LoVo (cell line): ENCODE results near the gene SAMD14.

Source experiments
- DNase-seq: peaks from one replicate; pipeline ENCODE4 v3.0.0-alpha.2; 2016; ENCODE audit warnings: low spot score

Gene SAMD14

DNA sequence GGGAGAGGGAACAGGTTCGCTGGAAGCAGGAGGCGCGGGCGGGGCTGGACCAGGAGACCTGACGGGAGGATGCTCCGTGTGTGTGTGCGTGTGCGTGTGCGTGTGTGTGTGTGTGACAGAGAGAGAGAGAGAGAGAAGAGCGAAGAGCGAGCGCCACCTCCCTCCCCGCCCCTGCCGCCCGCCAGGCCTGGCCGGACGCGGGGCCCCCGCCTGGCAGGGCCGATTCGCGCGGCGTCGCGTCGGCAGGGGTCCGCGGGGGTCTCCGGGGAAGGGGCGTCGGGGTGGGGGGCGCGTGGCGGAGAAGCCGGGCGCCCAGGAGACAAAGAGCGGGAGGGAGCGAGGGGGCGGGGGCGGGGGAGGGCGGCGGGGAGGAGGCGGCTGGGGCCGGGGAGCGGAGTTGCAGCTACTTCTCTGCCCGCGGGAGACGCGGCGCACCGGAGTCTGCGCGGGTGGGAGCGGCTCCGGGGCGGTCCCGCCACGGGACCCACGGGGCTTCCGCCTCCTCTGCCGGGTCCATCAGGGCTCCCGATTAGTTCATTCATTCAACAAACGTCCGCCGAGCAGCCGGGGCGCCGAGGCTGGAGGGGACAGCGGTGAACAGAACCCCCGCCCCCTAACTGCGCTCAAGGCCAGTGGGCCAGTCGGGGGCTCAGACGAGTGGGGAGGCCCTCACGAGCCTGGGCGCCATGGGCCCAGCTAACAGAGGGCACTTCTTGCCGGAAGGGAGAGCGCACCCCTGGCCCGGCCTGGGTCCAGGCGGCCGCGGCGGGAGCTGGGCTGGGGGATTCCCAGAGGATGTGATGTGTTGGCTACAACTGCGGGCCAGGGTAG is at the start of gene SAMD14:
TSS of gene SAMD14 (minus strand) at position 433 of the 831 bp plus-strand sequence. CDS start 5,201 bp downstream, outside the sequence.
- no peak for DNase-seq

DNA sequence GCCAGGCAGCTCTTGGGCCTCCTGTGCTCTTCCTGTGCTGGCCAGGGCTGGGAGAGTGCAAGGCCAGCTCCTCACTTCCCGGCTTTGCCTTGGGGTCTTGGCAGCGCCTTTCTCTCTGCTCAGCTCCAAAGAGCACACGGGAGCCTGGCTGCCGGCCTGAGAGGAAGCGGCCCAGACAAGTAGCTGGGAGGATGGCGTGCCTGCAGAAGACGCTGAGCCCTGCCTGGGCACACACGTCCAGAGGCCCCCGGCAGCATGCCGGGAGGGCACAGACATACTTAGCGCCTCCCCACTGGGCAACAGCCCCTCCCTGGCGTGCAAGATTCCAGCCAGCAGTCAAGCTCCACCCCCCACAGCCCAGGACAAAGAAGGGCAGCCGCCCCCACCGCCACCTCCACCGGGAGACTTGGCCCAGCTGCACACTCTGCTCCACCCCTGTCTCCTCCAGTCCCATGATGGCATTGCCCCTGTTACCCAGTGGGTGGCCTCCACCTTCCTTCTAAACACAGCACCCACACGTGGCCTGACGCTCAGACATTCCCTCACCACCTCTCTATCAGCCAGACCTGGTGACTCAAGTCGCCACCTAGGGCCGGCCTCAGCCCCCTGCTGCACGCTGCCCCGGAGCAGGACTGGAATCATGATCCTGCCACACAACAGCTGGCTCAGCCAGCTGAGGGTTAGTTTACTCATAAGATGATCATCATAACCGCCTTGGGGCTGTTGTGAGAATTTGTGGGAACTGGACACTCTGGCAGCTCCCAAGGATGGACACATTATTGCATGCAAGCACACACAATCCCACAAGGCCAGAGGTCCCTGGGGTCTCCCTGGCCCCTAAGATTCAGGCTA is 48.2 kb upstream of the SAMD14 start:
- DNase-seq = peak; percentile 54

DNA sequence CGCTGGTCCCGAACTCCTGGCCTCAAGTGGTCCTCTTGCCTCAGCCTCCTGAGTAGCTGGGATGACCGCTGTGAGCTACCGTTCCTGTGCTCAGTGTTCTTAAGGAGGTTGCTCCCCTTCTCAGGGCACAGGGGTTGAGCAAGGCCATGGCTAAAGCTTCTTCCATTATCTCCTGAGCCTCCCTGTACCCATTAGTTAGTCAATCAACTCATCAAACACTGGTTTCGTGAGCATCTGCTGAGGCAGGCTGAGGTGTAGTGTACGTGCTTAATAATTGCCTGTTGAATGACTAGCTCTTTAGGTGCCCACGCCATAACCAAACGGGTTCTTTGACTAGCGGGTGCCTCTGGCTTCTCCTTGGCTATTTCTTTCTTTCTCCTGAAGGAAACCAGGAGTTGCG is 47.5 kb upstream of the SAMD14 start:
- DNase-seq = no peak

DNA sequence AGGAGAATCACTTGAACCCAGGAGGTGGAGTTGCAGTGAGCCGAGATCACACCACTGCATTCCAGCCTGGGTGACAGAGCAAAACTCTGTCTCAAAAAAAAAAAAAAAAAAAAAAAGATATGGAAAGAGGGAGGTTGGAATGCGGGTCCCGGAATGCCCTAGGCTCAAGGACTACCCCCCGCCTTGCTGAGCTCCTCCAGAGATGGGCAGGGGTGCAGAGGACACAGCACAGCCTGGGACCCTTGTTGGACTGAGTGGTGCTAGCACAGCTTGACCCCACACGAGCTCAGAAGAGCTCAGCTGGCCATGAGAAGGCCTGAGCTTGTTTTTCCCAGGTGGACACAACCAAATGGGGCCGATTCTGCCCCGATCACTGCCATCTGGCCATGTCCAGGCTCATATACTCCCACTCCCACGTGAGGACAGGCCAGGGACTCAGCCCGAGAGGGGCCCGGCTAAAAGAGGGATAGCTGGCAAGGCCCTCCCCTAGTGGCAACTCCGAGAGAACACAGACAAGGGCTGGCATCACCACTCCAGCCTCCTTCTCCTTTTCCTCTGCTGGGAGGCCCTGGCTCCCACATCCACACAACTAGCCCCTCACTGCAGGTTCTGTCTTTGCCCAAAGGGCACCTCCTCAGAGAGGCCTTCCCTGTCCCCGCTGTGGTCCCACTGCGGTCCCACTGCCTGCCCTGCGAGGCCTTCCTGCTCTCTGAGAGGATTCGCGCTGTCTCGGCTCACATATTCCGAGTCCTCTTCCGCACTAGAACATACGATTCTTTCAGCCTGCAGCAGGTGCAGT is 46.8 kb upstream of the SAMD14 start:
- no peak for DNase-seq

DNA sequence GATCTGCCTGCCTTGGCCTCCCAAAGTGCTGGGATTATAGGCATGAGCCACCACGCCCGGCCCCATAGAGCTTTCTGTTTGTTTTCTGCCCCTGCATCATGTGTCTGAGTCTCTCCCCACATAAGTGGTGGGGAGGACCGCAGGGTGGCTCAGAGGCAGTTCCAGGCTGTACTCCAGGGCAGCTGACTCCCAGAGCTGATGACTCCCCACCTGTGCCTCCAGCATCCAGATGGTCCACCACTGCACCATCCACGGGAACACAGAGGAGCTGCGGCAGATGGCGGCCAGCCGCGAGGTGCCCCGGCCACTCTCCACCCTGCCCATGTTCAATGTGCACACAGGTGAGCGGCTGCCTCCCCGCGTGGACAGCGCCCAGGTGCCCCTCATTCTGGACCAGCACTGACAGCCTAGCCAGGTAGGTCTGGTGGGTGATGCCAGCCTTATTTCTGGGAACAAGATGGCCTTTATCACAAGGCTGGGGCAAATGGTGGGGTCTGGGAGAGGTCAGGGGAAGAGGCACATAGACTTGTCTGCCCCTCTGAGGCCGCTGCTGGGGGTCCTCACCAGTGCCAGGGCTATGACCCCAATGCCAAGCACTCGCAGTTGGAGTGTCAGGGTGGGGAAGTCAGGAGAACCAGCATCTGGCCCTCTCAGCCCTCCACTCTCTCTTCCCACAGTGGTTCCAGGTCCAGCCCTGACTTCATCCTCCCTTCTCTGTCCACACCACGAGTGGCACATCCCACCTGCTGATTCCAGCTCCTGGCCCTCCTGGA is 45.3 kb upstream of the SAMD14 start:
- DNase-seq = no peak

DNA sequence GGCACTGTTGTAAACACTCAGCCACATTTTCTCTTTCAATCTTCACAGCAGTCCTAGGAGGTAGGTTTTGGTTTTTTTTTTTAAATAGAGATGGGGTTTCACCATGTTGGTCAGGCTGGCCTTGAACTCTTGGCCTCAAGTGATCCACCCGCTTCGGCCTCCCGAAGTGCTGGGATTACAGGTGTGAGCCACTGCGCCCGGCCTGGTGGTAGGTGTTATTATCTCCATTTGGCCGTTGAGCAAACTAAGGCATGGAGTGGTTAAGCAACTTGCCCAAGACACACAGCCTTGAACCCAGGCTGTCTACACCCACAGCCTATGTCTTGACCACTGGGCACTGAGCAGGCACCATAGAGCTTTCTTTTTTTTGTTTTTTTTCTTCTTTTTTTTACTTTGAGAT is 44.5 kb upstream of the SAMD14 start:
- no peak for DNase-seq

DNA sequence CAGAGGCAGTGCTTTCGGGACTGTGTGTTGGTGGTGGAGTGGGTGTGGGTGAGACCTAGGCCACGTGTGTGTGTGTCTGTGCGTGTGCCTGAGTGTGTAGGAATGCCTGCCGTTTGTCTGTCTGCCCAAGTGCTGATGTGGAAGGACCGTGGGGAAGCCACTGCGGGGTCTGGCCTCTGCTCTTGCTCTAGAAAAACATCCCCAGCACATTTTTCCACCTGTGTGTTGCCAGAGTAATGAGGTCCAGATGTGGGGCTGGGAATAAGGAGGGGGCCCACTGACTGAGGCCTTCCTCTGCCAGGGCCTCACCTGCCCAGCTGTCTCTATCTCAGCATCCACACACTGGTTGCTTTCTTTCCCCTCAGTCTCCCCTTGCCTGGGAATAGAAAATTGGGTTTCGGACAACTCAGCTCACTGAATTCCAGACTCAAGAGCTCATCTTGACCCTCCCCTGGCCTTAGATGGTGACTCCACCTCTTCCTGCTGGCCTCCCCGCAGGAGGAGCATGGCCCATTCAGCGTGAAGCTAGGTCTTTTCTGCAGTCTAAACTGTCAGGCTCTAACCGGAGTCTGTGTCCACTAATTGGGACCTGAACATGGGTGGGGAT is 43.5 kb upstream of the SAMD14 start:
- no peak for DNase-seq

DNA sequence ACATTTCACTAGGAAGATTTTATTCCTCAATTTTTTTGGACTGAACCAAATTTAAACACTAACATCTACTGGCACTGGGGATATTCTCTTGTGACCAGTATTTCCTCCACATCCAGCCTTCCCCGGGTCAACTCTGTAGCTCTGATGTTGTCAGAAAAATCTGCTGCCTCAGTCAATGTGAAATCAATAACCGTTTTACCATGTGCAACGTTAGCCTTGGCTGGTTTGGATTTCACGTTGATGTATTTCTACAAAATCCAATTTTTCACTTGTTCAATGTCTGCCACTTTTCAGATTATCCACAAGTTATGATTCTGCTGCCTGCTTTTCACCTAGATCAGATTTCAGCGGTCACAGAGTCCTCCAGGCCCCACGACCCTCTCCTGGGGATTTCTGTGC is 43.0 kb upstream of the SAMD14 start:
- DNase-seq = no peak

DNA sequence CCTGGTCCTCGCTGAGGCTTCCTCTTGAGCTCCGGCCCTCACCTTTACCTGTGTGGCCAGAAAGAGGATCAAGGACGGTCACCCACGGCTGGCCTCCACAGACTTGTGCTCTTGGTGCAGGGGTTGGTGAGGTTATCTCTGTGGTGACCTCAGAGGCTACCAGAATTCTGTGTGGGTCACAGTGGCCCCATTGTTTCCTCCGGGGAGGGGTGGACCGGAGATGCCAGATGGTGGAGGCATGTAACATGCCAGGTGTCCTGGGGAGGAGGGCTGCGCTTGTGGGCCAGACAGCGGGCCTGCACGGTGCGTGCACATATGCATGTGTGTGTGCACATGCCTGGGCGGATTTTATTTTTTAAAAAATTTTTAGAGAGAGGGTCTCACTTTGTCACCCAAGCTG is 42.2 kb upstream of the SAMD14 start:
- no peak for DNase-seq

DNA sequence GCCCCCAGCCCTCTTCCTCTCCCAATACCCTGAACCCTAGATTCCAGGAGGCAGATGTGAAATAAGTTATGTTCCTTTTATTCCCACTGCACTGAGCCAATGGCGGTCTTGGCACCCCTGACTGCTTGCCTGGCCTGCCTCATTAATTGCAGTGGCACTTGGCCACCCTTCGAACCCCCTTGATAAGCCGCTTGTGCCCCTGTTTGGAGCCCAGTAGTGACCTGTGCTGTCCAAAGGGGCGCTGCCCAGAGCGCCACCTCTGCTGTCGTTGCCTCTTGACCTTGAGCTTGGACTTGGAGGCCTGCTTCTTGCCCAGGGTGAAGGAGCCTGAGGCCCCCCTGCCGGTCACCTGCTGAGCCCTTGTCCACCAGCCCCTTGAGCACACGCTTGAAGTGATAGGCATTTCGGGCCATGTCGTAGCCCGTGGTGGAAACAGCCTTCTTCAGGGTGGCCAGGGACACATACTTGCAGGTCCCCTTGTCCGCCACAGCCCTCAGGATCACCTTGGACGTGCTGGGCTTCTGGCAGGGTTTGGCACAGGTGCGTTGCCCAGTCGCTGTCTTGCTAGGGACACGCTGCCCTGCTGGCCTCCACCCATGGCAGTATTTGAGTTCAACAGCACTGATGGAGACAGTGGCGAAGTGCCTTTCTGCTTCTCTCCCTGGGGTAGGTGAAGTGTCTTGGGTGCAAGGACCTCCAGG is 41.6 kb upstream of the SAMD14 start:
- DNase-seq = no peak

DNA sequence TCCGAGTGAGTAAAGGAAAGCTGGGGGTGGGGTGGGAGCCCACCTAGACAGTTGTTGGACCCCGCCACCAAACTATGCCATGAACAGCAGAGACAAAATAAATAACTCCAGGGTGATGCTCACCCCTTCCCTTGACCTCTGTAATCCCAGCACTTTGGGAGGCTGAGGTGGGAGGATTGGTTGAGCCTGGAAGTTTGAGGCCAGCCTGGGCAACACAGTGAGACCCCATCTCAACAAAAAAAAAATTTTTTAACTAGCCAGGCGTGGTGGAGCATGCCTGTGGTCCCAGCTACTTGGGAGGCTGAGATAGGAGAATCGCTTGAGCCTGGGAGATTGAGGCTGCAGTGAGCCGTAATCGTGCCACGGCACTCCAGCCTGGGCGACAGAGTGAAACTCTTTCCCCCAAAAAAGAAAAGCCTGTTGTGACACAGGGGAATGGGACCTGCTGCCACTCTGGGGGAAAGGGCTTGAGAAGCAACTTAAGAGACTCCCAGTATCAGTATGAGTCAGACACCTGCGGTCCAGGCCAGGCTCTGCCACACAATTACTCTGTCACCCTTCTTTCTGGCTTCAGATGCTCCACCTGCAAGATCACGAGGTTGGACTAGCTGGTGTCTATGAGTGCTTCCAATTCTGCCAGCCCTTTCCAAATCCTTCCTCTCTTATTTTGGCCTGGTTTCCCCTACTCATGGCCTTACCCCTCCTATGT is 40.9 kb upstream of the SAMD14 start:
- peak; percentile 3 for DNase-seq

DNA sequence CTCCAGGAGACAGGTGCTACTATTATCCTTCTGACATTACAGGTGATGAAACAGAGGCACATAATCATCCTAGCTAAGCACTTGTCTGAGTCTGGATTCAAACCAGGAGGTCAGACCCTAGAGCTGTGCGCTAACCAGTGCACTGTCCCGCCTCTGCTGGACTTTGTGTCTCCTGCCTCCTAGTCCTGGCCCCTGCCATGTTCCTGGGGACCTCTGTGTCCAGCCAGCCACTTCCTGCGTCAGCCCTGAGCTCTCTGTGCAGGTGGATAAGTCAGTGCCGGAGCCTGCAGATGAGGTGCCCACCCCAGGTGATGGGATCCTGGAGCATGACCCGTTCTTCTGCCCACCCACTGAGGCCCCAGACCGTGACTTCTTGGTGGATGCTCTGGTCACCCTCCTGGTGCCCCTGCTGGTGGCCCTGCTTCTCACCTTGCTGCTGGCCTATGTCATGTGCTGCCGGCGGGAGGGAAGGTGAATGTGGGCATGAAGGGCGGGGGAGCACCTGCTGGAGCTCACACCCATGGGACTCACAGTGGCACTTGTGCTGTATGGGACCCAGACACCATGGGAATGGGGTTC is 40.0 kb upstream of the SAMD14 start:
- DNase-seq = no peak

DNA sequence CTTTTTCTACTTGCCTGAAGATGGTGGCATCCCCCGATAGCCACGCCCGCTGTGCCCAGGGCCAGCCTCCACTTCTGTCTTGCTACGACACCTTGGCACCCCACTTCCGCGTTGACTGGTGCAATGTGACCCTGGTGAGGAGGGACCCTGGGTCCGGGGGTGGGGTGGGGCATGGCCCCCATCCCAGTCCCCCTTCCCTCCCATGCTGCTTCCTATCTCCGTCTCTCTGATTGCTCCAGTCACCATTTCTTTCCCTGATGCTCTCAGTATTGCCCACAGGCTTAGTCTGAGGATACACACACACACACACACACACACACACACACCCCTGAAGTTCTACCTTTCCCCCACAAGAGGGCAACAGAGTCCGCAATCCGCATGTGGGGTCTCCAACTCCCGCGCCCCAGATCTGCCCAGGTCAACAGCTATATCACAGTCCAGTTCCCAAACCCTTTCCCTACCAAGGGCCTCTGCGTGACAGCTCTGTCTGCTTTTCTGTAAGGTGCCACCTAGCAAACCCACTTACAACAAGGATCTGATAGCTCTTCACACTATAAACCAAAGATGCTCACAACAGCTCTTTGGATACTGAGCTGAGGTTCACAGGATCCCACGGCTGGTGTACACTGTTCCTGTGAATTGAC is 39.3 kb upstream of the SAMD14 start:
- peak; percentile 40 for DNase-seq

DNA sequence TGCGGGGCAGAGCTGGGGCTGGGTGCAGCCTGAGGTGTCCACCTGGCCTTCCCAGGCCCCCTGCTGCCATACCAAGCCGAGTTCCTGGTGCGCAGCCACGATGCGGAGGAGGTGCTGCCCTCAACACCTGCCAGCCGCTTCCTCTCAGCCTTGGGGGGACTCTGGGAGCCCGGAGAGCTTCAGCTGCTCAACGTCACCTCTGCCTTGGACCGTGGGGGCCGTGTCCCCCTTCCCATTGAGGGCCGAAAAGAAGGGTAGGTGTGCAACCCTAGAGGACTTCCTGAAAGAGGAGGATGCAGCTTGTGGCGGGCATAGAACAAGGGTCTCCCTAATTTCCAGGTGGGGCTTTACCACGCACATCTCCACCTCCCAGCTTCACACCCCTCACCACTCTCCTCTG is 38.4 kb upstream of the SAMD14 start:
- DNase-seq = no peak

DNA sequence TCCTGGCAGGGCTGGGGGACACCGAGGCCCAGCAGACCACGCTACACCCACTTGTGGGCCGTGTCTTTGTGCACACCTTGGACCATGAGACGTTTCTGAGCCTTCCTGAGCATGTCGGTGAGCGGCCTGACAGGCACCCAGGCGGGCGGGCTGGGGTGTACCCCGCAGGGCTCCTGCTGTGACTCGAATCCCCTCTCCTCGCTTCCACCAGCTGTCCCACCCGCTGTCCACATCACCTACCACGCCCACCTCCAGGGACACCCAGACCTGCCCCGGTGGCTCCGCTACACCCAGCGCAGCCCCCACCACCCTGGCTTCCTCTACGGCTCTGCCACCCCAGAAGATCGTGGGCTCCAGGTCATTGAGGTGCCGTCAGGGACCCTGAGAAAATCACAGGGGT is 37.4 kb upstream of the SAMD14 start:
- no peak for DNase-seq

DNA sequence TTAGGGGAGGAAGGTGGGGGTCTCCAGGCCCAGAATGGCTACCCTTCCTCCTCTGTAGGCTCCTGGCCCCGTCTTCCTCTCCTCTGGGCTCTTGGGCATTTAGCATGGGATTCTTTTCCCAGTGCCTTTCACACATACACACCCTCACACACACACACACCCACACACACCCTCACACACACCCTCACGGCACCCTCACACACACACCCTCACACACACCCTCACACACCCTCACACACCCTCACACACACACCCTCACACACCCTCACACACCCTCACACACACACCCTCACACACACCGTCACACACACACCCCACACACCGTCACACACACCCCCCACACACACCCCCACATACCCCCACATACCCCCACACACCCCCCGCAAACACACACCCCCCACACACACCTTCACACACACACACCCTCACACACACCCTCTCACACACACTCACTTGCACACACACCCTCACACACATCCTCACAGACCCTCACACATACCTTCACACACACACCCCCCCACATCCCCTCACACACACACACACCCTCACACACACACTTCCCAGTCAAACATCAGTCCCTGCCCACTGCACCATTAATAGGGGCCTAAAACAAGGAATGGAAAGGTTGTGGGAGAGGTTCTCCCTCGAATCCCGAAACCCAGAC is 36.7 kb upstream of the SAMD14 start:
- DNase-seq = no peak

DNA sequence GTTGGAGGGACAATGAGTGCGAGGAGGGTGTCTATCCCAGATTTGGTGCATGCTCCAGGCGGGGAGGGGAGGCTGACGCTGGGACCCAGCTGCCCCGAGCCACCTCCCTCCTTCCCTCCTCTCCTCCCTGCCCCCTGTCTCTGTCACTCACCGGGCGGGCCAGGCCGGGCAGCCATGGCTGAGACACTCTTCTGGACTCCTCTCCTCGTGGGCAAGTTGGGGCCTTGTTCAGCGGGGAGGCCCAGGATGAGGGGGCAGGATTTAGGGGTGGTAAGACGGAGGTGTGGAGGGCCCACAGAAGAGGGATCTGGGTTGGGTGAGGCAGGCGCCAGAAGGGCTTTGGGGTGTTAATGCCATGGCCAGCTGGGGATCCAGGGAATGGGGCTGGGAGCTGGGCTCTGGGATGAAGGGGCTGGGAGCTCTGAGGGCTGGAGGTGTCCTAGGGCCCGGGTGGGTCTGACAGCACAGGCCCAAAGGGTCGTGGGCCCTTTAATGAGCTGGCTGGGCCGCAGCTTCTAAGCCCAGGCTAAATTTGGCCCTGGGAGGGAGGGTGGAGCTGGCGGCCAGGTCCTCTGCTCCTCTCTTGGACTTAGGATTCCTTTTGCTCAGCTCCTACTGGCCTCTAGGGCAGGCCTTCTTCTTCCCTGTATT is 36.0 kb upstream of the SAMD14 start, which contains the start of gene SGCA:
TSS of gene SGCA (plus strand) at position 139 of the 651 bp plus-strand sequence. CDS start at position 175, 36 bp downstream.
- no peak for DNase-seq

DNA sequence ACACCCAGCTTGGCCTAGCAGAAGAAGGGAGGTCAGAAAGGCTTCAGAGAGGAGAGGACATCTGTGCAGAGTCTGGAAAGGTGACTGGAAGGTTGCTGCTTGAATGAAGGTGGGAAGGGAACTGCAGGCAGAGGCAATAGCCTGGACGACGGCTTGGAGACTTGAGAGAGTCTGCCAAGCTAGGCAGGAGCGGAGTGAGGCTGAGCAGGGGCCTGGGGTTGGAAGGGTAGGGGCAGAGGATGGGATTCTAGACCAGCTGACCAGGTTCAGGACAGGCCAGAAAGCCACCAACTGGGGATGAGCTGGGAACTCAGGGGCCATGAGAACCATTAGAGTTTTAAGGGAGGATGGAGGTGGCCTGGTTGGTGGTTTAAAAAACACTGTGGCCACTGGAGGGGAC is 35.5 kb upstream of the SAMD14 start:
- DNase-seq = no peak
